GM12801 (cell line): Measurements from ENCODE around the gene MAGOHB.

Experiments
- TF ChIP-seq, protein P1 (sequence below): IDR thresholded peaks from one replicate; pipeline ENCODE4 v1.5.1; 2011; ENCODE audit warnings: control low read depth; ENCODE audit not compliant: insufficient read length; ENCODE audit errors: extremely low read depth

Gene MAGOHB

DNA sequence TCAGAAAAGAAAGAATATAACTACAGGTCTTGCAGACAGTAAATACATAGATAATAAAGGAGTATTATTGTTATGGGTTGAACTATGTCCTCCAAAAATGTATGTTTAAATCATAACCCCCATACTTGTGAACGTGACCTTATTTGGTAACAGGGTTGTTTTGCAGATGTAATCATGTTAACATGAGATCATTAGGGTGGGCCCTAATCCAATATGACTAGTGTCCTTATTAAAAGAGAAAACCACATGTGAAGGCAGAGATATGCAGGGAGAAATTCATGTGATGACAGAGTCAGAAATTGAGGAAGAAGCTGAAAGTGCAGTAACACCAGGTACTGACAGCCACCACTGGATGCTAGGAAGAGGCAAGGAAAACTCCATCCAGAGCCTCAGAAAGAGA, 29.0 kb downstream of the MAGOHB start:
- TF ChIP-seq, protein P1, sequence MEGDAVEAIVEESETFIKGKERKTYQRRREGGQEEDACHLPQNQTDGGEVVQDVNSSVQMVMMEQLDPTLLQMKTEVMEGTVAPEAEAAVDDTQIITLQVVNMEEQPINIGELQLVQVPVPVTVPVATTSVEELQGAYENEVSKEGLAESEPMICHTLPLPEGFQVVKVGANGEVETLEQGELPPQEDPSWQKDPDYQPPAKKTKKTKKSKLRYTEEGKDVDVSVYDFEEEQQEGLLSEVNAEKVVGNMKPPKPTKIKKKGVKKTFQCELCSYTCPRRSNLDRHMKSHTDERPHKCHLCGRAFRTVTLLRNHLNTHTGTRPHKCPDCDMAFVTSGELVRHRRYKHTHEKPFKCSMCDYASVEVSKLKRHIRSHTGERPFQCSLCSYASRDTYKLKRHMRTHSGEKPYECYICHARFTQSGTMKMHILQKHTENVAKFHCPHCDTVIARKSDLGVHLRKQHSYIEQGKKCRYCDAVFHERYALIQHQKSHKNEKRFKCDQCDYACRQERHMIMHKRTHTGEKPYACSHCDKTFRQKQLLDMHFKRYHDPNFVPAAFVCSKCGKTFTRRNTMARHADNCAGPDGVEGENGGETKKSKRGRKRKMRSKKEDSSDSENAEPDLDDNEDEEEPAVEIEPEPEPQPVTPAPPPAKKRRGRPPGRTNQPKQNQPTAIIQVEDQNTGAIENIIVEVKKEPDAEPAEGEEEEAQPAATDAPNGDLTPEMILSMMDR, result no peak

DNA sequence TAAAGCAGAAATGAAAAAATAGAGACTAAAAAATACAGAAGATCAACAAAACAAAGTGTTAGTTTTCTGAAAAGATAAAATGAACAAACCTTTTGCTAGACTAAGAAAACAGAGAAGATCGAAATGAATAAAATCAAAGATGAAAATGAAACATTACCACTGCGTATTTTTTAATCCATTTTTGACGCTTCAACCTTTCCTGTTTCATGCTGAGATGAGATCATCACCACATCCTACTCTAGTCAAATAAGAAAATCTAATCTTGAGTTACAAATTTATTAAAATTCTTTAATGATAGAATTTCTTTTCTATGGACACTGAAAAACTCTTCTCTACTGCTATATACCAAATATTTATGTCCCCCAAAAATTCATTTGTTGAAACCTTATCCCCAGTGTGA, 30.7 kb downstream of the MAGOHB start:
- TF ChIP-seq, protein P1, result no peak

DNA sequence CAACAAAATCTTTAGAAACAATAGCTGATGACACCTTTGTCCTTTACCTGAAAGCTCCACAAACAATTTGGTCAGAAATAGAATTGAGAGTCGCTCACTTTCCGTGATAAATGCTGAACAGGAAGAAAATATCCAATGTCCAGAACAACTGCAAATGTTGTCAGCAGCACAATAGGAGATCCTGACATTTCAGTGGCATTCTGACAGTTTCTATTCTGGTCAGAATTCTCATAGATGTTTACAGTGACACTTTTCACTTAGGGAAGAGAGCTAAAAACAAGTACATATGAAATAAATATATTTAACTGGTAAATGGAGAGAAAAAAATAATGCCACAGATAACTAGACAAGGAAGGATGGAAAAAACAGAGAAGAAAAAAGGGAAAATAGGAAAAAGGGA, 39.1 kb downstream of the MAGOHB start:
- TF ChIP-seq, protein P1, result no peak

DNA sequence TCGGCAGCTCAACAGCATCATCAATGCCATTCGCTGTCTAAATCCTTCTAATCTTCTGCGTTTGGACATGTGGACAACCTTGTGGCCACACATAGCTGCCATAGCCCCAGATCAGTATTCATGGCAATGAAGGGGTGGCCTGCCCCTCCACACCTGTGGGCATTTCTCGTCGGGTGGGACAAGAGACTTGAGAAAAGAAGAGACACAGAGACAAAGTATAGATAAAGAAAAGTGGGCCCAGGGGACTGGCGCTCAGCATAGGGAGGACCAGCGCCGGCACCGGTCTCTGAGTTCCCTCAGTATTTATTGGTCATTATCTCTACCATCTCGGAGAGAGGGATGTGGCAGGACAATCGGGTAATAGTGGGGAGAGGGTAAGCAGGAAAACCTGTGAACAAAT, 42.3 kb downstream of the MAGOHB start:
- TF ChIP-seq, protein P1, result no peak

DNA sequence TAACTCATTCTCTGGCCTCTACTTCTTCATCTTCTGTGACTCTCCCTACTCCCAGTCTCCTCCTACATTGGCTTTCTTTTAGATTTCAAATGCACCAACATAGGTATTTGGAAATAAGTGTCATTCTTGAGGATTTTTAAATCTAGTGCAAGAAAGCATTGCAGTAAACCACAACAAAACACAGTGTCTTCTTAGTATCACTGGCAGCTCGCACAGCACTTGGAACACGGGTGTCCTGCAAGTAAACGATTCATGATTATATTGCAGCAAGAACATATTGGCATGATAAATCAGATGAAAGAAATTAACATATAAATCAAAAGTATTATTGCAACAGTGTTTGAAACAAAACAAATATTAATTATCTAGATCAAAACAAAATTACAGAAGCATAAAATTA, 45.6 kb downstream of the MAGOHB start:
- TF ChIP-seq, protein P1, result no peak

DNA sequence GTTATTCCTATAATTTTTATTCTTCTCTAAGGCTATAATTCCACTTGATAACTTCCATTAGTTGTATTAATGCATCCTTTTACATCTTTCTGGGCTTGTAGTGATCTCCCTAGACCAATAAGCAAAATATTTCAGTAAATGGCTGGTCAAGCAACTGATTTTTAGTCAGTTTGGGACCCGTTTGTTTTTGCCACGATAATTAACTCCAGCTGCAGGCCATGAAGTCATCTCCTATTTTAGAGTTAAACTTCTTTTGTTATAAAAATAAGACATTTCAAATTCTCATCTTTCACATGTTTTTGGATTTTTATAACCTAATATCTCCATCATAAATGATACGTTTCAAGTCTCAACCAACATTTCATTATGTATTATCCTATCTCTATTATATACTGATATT, 49.4 kb downstream of the MAGOHB start:
- TF ChIP-seq, protein P1, result no peak

DNA sequence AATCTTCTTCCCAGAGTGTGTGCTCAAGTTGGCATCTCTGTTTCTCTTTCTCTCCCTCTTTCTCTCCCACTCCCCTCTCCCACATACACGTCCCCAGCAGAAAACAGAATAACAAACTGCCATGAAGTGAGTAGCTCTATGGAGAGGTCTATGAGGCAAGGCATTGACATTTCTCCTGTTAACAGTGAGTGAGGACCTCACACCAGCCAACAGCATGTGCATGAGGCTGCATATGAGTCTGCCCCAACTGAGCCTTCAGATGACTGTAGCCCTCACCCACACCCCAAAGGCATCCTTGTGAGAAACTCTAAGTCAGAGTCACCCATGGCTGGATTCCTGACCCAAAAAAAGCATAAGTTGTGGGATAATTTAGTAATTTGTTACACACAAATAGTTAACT, 50.4 kb downstream of the MAGOHB start:
- TF ChIP-seq, protein P1, result no peak
